HepG2 (cell line): ENCODE data around the gene FAM43A. TPM values are rescaled to one million over a fixed set of nuclear protein-coding genes. Genes with fewer than 3 reads are reported as not detected.

Experiments used
- ATAC-seq: fragments of 200-7000 bp; cut with Tn5 transposase; 3 replicates; pipeline ENCODE4 v1.9.1; 2020; ENCODE audit warnings: mild to moderate bottlenecking, moderate library complexity
- BruUV-seq: library from RNA; stranded (reverse); fragments of 400-500 nt; replicated peaks from 2 replicates; lab custom pipeline; 2021; lab: Mats Ljungman, UMichigan
- CTCF ChIA-PET: fragments of 300-600 bp; formaldehyde crosslinking; extraction: SDS; loops from one replicate; lab custom pipeline; 2021; ENCODE audit warnings: low total read pairs, inconsistent platforms, low intra/inter-chr PET ratio; lab: Yijun Ruan, JAX
- POLR2A ChIA-PET: fragments of 350-600 bp; sonication (Branson Sonifier 250); formaldehyde crosslinking; loops from one replicate; lab custom pipeline; 2020; ENCODE audit warnings: antibody characterized with exemption, inconsistent platforms; lab: Yijun Ruan, JAX
- DNase-seq: peaks from one replicate; pipeline ENCODE4 v3.0.0-alpha.2; 2015; ENCODE audit warnings: low spot score
- FAIRE-seq: peaks from 3 replicates; lab custom pipeline; 2011; peaks lifted over from hg19 to GRCh38; lab: Jason Lieb, UNC
- H2AFZ ChIP-seq: one replicate; pipeline ENCODE4 v1.6.1; 2011; ENCODE audit warnings: low read length, inconsistent platforms
- H3K27ac ChIP-seq: fragments of 300-600 bp; 3 replicates; pipeline ENCODE4 v1.8.0; 2011; ENCODE audit warnings: mixed run types, mild to moderate bottlenecking, mixed read lengths, low read length, inconsistent platforms; ENCODE audit not compliant: insufficient read depth; ENCODE audit errors: extremely low read length
- H3K27me3 ChIP-seq, 2 experiments: fragments of 200-600 bp in 1 of 2; 2 replicates in 1 of 2; 3 replicates in 1 of 2; pipeline versions ENCODE4 v1.6.0 to v1.8.0; 2011; ENCODE audit warnings: low read length in 2 of 2, mild to moderate bottlenecking in 2 of 2, moderate library complexity in 2 of 2, inconsistent platforms in 1 of 2; ENCODE audit not compliant: insufficient read depth in 2 of 2, control insufficient read depth in 1 of 2
- H3K36me3 ChIP-seq, 2 experiments: fragments of 200-600 bp in 1 of 2; replicated peaks in 1 of 2; 2 replicates in 1 of 2; 3 replicates in 1 of 2; pipeline versions ENCODE4 v1.5.1 to v1.8.0; 2011; ENCODE audit warnings: low read length in 2 of 2, inconsistent platforms in 1 of 2; ENCODE audit not compliant: insufficient read depth in 2 of 2, control insufficient read depth in 1 of 2
- H3K4me1 ChIP-seq: 2 replicates; pipeline ENCODE4 v1.5.1; 2012; ENCODE audit warnings: low read length, inconsistent platforms; ENCODE audit not compliant: insufficient read depth
- H3K4me2 ChIP-seq: 2 replicates; pipeline ENCODE4 v1.6.0; 2011; ENCODE audit warnings: low read depth, low read length, inconsistent platforms
- H3K4me3 ChIP-seq, 3 experiments: fragments of 200-600 bp in 1 of 3; sonication (generic), shearing (Covaris generic) in 1 of 3; replicated peaks in 1 of 3; 2 replicates each; pipeline ENCODE4 v1.5.1; 2011 to 2016; ENCODE audit warnings: low read length in 3 of 3, inconsistent platforms in 2 of 3, low read depth in 2 of 3, mild to moderate bottlenecking in 2 of 3, control low read depth in 1 of 3, mixed read lengths in 1 of 3; ENCODE audit not compliant: insufficient read depth in 1 of 3
- H3K79me2 ChIP-seq: one replicate; pipeline ENCODE4 v1.6.1; 2011; ENCODE audit warnings: low read length, inconsistent platforms; ENCODE audit not compliant: insufficient read depth
- H3K9ac ChIP-seq: 2 replicates; pipeline ENCODE4 v1.6.0; 2011; ENCODE audit warnings: mild to moderate bottlenecking, low read depth, low read length, inconsistent platforms; ENCODE audit not compliant: insufficient read depth
- H3K9me3 ChIP-seq: 2 replicates; pipeline ENCODE4 v1.5.1; 2012; ENCODE audit warnings: mild to moderate bottlenecking, low read length
- H4K20me1 ChIP-seq: 2 replicates; pipeline ENCODE4 v1.6.0; 2011; ENCODE audit warnings: inconsistent platforms, mild to moderate bottlenecking, low read length, moderate library complexity; ENCODE audit not compliant: insufficient read depth
- MXD4 ChIP-seq: IDR thresholded peaks from 2 replicates; pipeline ENCODE4 v1.6.1; 2016; ENCODE audit warnings: mild to moderate bottlenecking, missing biosample characterization, missing genetic modification reagents
- NPAS2 ChIP-seq: sonication (generic); formaldehyde crosslinking; IDR thresholded peaks from 2 replicates; pipeline ENCODE4 v1.8.0; 2022; ENCODE audit warnings: mild to moderate bottlenecking, missing genetic modification reagents, borderline replicate concordance
- ZFAT ChIP-seq: sonication (generic); formaldehyde crosslinking; conservative IDR thresholded peaks from 2 replicates; pipeline ENCODE4 v1.8.1; 2023; ENCODE audit warnings: missing genetic modification reagents, inconsistent platforms
- WGBS: methylation state at CpG from one replicate; pipeline ENCODE4 v1.1.6; 2017; ENCODE audit warnings: low lambda C conversion rate; 5-methylcytosine and 5-hydroxymethylcytosine counted together
- in situ Hi-C: cut with HindIII; loops from 2 replicates; pipeline ENCODE4 v1.10.0; 2017; ENCODE audit warnings: low pct_unique_long_range_greater_than_20kb; ENCODE audit not compliant: extremely low pct_ligation_motif_present
- intact Hi-C: fragments of 100-400 bp; cut with micrococcal nuclease; formaldehyde crosslinking; loops from one replicate; pipeline ENCODE4 v1.10.0; 2022; ENCODE audit not compliant: unreplicated experiment
- polyA plus RNA-seq, 8 experiments: library from polyadenylated mRNA; depleted of rRNA in 3 of 8; stranded (reverse) in 7 of 8; unstranded in 1 of 8; fragments of >200 nt; fragmentation: Illumina TruSeq in 4 of 8; extraction: Trizol in 4 of 8; gene quantifications; 2 replicates each; pipeline versions ENCODE4 v1.2.1 to v1.2.3, GENCODE V29; 2011 to 2016; ENCODE audit warnings: low read depth in 4 of 8, missing spikeins in 1 of 8, mixed read lengths in 1 of 8; ENCODE audit not compliant: insufficient read depth in 1 of 8
- small RNA-seq, 3 experiments: library from RNA; depleted of rRNA; stranded (forward); fragments of <200 nt; gene quantifications; one replicate each; pipeline ENCODE3, GENCODE V24; 2012; ENCODE audit warnings: low read depth in 2 of 3, low replicate concordance in 1 of 3; ENCODE audit not compliant: insufficient read length in 3 of 3, insufficient read depth in 2 of 3
- total RNA-seq, 5 experiments: library from RNA; depleted of rRNA; stranded (reverse); fragments of >200 nt; fragmentation: Illumina TruSeq; extraction: Trizol; gene quantifications; 2 replicates each; pipeline ENCODE4 v1.2.3, GENCODE V29; 2016; ENCODE audit warnings: low read depth in 1 of 5
- TF ChIP-seq, protein P1 (sequence below): sonication (generic); formaldehyde crosslinking; IDR thresholded peaks from 2 replicates; pipeline ENCODE4 v1.4.0; 2020; ENCODE audit warnings: missing genetic modification reagents, borderline replicate concordance
- TF ChIP-seq, protein P2 (sequence below): IDR thresholded peaks from 2 replicates; pipeline ENCODE4 v1.6.1; 2016; ENCODE audit warnings: mild to moderate bottlenecking, missing biosample characterization, missing genetic modification reagents

Gene FAM43A
- total and polyA plus RNA-seq, 2 of the 13 experiments (the other 11 are each of a cell fraction or from before 2014, with no cell fraction given): 0.91 to 1.8 TPM

DNA sequence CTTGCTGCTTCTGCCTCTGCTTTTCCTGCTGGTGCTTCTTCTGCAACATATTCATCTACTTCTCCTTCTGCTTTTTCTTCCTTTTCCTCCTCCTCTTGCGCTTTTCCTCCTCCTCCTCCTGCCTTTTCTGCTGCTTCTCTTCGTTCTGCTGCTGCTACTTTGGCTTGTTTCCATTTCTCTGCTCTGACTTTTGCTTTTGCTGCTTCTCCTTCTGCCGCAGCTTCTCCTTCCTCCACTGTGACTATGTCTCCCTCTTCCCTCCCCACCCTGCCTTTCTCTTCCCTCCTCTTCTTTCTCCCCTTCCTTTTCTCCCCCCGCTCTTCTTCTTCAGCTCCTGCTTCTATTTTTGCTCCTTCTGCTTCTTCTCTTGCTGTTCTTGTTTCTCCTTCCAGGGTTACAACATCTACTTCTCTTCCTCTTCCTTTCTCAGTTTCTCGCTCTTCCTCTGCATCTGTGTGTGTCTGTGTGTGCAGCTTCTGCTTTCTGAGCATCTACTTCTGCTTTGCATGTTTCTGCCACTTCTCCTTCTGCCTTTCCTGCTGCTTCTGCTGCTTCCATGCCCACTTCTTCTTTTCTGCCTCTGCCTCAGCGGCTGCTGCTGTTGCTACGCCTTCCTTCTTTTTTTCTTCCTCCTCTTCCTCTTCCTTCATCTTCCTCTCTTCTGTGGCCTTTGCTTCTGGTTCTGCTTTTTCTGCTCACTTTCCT lies 51.4 kb downstream of the FAM43A start:
- intact Hi-C loops (no loop called here), in situ Hi-C loops (no loop called here)
- Histone ChIP-seq H3K4me1 (peaks cover 25% of the 10 kb centered on the region), H3K4me2 (no peak overlapping the region), H3K36me3 (no peaks in the 10 kb centered on the region), H3K9me3 (no peaks in the 10 kb centered on the region), H3K4me3 (no peak overlapping the region), H3K27me3 (peaks cover 3 to 38% of the 10 kb centered on the region in 2 experiments; a peak in 3 of 5 replicates), H3K9ac (no peak overlapping the region), H4K20me1 (no peaks in the 10 kb centered on the region), H3K79me2 (no peaks in the 10 kb centered on the region), H3K27ac (no peak overlapping the region), H2AFZ (no peak overlapping the region)
- 32% methylated on average over 7 of the region's 7 CpGs for WGBS
- no peak for DNase-seq
- TF ChIP-seq, protein P1, sequence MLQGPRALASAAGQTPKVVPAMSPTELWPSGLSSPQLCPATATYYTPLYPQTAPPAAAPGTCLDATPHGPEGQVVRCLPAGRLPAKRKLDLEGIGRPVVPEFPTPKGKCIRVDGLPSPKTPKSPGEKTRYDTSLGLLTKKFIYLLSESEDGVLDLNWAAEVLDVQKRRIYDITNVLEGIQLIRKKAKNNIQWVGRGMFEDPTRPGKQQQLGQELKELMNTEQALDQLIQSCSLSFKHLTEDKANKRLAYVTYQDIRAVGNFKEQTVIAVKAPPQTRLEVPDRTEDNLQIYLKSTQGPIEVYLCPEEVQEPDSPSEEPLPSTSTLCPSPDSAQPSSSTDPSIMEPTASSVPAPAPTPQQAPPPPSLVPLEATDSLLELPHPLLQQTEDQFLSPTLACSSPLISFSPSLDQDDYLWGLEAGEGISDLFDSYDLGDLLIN (CRISPR knock-in tag): no peak
- TF ChIP-seq NPAS2 (CRISPR knock-in tag) (no peak), ZFAT (CRISPR knock-in tag) (no peak), MXD4 (no peak)
- TF ChIP-seq, protein P2, sequence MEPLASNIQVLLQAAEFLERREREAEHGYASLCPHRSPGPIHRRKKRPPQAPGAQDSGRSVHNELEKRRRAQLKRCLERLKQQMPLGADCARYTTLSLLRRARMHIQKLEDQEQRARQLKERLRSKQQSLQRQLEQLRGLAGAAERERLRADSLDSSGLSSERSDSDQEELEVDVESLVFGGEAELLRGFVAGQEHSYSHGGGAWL (CRISPR knock-in tag): no peak
- no peak for ATAC-seq
- no peak for FAIRE-seq
- no TSS peak for BruUV-seq
- ChIA-PET CTCF (no interaction called here), POLR2A (no interaction called here)

Small RNA genes within 50 kb of the gene (small RNA-seq; reads per million reads assigned to genes)
- 0 reads per million in 3 experiments for gene AC046143.2

Other genes starting within 250 kb of the FAM43A start
- gene ATP13A3, start 198.9 kb upstream of the FAM43A start, total RNA-seq (2016; rRNA removed; fragmentation: Illumina TruSeq; extraction: Trizol): 80.8 and 82.6 TPM in 2 replicates
- 34.8 and 44.9 TPM in 2 replicates for gene ATP13A3, start 198.9 kb upstream of the FAM43A start, polyA plus RNA-seq (2011; rRNA removed)
- 3.2 and 7.3 TPM in 2 replicates for gene TMEM44, start 52.5 kb upstream of the FAM43A start, total RNA-seq (2016; rRNA removed; fragmentation: Illumina TruSeq; extraction: Trizol)
- gene TMEM44, start 52.5 kb upstream of the FAM43A start, polyA plus RNA-seq (2011; rRNA removed): 13.8 and 16.0 TPM in 2 replicates
- 19.3 and 32.1 TPM in 2 replicates for gene LSG1, start 13.7 kb upstream of the FAM43A start, total RNA-seq (2016; rRNA removed; fragmentation: Illumina TruSeq; extraction: Trizol)
- 19.6 and 21.4 TPM in 2 replicates for gene LSG1, start 13.7 kb upstream of the FAM43A start, polyA plus RNA-seq (2011; rRNA removed)